GM21447 (cell line): Measurements from ENCODE around the gene TMIE.

Experiments
- ATAC-seq: cut with Tn5 transposase; IDR thresholded peaks from one replicate; pipeline ENCODE4 v1.9.1; 2021; ENCODE audit not compliant: unreplicated experiment

The TMIE gene

DNA sequence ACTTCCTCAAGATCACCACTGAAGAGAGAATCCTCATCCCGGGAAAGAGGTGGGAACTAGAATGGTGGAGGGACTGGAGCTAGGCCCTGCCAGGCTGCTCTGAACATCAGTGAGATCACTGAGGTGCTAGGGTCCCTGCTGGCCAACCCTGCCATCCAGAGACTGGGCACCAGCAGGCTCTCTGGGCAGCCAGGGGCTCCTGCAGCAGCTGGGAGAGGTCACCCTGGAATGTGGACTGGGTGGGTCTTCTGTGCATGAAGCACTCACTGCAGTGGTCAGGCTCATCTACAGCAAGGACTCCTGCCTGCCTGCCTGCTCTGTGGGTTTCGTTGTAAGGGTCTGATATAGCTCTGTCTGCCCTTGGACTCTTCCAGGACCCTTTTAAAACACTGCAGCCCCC is 32.6 kb upstream of the TMIE start:
- no peak for ATAC-seq

DNA sequence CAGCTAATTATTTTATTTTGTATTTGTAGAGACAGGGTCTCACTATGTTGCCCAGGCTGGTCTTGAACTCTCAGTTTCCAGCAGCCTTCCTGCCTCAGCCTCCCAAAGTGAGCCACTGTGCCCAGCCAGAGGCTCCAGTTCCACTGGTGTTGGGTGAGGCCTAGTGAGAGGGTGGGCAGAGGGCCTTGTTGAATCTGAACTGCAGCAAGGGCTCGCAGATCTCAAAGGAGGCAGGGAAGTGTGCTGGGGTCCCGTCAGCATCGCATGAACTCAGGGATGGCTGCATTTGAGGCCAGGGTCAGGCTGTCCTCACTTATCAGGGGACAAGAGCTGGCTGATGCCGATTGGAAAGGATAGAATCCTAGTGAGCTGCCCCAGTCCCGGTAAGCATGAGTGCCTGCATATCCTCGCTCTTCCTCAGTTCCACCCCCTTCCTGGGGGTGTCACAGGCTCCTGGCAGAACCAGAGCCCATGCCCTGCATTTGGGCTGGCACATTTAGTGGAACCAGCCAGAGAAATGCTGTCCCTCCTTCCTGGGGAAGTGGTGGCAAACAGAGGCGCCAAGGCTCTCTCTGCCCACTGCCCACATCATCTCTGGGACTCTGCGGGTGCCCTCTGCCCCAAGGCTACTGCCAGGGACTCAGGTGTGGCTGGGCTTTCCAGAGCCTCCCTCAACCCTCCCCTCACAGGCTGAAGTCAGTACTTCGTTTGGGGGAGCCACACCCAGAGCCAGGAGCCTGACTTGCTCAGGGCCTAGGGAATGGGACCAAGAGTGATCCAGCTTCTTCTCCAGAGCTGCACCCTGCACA is 31.8 kb upstream of the TMIE start:
- ATAC-seq, result no peak

DNA sequence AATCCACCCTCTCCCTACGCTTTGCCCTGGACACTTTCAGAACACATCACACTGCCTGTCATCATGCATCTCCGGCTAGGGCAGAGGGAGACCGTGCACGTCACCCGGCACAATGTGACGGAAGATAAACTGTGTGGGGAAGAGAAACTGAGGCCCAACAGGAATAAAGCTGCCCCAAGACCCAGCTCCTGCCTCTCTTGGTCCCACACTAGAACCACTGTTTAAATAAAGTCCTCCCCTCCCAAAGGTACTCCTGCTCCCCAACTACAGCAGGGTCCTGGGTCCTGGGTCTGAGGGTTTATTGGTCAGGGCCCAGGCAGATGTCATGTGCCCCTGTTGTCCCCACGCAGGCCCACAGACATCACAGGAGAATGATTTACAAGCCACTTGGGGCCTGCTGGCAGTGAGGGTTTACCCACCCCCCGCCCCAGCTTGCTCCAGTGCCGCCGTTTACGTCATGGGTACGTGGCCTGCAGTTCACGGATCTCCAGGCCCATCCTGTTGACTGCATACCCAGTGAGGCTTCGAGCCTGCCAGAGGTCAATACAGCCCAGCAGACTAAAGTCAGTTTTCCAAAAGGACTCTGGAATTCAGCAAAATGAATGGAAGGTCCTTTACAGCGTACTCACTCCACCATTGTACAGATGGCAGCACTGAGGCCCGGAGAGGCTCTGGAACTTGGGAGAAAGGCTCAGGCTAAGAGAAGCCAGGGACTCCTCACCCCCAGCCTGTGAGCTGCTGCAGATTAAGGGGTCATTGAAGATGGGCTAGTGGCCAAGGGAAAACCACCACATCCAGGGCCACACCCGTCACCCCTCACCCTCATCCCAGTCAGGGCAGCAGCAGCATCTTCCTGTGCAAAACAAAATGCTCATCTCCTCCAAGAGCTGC is 30.9 kb upstream of the TMIE start:
- no peak for ATAC-seq

DNA sequence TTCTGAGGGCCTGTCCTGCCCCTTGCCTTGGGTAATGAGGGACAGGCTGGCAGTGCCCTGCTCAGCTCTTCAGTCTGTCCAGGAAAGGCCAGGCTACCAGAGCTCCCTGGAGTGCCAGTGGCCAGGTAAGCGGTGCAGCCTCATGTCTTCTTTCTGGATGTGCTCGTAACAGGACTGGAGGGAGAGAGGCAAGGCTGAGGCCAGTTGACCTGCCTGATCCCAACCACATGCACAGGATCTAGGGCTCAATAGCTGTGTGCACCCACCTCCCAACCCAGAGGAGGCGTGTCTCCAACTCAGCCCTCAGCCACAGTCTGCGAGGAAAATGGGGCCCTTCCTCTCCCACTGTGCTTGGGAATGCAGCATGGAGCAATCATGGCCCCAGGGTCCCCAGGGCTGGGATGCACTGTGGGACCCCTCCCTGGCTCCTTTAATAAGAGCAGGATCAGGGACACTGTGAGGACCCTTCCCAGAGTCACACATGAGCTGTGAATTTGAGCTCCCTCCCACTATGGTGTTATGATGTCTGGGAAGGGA is 30.2 kb upstream of the TMIE start:
- no peak for ATAC-seq

DNA sequence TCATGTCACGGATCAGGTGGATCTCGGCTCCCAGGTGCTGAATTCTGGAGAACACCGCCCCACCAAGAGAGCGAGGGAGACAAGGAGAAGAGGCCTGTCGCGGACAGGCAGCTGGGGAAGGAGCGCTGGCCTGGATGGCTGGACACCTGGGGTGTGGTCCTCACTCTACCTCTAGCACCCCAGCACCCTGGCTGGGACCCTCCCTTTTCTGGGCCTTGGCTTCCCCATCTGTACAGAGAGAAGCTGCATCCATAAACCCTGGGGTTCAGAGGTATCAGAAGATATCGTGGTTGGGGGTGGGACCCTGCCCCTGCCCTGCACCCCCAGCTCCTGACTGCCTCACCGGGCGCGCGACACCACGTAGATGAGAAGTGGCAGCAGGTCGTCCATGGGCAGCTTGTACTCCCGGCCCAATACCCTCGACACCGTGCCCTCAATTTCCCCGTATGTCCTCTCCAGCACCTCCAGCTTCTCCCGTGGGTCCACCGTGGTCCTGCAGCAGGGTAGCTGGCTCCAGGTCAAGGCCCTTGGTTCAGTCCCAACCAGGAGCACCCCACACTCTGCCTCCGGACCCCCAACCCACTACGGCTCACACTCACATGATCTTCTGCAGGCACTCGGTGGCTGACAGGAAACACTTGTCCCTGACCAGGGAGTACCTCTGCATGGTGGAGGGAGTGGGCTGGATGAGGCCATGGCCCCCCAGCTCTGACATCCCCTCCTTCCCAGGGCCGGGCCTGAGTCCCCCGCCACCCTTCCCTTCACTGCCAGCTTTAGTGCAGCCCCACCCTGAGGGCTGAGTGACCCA is 29.4 kb upstream of the TMIE start:
- no peak for ATAC-seq

DNA sequence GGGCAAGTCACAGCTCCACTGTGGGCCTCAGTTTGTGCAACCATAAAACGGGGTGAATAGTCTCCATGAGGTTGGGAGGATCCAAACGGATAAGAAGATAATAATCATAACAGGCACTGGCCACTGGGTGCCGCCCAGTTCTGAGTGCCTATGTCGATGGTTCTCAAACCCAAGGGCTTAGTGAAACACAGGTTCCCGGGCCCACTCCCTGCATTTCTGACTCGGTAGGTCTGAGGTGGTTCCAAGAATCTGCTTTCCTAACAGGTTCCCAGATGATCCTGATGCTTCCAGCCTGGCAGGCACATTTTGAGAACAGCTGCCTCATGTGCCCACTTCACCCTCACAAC is 28.9 kb upstream of the TMIE start:
- ATAC-seq, result no peak

DNA sequence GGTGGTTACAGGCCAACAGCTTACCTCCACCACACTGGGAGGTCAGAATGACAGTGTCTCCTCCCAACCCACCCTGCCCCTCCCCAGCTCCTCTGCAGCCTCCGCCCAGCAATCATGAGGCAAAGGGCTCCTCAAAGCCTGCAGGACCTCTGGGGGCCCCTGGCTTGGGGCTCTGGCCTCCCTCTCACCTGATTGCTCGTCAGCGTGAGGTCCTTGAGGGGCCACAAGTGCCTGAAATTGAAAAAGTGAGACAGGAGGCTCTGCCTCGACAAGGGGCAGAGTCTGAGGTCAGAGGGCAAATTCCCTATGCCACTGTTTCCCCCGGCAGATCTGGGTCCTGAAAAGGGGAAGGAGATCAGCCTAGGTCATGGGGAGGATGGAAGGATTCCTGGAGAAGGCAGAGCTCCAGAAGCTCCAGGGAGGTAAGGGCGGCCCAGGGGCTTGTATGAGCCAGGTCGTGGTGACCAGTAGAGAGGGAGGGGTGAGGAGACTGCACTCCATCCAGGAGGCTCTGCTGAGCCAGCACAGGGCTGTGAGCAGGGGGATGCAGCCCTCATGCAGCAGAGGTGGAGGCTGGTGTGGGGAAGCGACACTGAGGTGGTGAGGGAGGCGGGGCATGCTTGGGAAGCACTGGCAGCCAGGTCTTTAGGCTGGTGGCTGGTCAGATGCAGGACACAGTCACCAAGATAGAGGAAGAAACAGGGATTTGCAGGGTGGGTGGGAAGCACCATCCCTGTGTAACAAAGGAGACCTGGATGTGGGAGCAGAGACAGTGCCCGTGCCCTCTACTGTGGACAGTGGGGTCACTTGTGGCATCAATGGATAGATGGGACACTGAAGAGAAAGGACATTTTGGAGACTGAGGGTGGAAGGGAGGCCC is 27.8 kb upstream of the TMIE start:
- ATAC-seq, result no peak

DNA sequence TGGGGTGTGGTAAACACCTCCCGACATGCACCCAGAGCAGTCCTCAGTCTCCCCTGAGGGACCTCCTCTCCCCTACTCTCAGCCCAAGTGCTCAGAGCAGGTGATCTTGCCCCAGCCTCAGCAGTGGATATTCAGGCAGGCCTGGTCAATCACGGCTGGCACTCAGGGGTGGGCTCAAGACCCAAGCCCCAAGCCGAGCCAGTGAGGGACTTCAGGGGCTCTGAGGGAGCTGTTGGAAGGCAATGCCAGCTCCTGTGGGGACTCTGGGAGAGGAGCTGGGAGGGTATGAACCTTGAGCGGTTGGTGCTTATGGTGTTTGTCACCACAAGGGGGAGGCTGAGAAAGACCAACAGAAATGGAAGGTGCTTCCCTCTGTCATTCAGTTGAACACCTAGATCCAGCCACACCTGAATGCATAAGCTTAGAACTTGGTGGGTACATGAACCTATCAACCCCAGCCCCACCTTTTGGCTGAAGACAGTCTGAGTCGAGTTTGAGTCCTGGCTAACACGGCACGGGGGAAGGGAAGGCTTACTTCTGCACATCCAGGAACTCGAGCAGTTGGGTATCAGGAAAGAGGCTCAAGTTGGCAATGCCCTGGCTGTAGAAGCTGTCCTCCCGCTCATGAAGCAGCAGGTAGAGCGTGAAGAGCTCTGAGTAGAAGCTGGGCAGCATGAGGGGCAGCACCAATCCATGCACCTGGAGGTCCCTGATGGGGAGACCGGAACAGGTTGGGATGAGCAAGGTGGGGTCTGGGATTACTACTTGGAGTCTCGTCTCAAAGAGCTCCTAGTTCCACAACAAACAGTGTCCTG is 27.0 kb upstream of the TMIE start:
- no peak for ATAC-seq

DNA sequence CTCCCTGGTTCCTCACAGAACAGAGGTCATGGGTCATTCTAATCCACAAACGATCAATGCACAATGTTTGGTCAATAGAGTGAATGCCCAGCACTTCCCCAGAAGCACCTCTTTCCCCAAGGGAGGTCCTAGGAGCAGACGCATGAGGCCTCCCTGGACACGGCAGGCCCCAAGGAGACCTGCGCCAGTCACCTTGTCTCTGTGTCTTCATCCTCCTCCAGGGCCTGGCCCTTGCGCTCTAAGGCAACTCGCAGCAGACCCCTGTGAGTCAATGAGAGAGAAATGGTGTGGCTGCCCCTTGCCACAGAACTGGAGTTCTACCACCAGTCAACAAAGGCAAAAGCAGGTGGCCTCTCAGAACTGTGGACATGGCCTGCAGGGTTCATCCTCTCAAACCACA is 25.8 kb upstream of the TMIE start:
- no peak for ATAC-seq

DNA sequence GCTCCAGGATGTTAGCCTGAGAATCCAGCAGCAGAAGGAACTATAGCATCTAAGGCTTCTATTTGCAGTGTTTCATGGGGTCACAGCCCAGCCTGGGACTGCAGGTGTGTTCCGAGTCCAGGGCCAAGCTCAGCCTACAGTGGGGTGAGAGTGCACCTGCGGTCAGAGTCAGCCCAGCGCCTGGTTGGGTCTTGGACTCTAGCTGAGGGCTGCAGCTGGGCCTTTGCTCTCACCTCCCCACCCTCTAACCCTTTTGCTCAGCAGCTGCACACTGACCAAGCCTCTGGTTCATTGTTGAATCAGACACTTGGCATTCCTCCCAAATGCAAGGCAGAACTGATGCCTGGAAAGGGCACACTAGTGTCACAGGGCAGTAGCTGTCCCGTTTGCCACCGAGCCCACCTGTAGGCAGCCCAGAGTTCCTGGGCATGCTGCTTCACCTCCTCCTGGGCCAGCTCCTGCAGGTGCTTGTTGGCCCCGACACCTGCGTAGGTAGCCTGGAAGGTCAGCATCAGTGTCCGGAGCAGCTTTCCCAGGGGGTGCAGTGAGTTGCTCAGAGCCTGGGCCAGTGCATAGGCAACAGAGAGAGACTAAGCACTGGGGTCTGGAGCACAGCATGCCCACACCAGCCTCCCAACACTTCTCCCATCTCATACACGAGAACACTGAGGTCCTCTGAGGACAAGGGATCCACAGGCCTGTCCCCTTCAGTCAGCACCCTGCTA is 25.2 kb upstream of the TMIE start:
- no peak for ATAC-seq

DNA sequence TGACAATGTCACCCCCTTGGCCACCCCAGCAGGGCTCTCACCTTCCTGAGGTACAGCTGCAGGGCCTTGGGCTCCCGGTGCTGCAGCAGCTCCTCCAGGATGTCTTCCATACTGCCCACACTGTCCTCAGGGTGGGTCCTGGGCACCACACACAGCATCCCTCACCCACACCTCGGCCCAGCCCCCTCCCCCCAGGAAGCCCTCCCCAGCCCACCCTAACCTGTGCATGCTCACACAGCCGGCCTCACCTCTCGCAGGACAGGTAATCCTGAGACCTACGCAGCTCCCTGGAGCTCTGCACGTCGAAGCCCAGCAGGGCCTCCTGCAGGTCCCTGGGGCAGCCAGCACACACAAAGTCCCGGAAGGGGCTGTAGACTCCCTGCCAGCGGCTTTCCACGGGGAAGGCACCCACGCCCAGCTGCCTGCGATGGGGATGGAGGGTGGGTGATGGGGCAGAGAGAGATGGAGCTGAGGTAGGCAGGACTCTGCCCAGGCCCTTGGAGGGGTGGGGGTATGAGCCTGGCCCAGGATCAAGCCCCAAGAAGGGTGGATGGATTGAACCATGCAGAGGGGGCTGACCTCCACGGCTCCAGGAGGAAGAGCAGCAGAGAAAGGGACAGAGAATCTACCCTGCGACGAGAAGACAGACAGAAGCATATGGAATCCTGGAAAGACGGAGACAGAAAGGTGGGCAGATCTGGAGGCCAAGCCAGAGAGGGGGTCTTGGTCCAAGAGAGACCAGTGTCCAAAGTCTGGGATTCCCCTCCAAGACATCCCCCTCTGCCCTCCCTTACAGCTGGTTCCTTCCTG is 24.4 kb upstream of the TMIE start:
- ATAC-seq, result no peak

DNA sequence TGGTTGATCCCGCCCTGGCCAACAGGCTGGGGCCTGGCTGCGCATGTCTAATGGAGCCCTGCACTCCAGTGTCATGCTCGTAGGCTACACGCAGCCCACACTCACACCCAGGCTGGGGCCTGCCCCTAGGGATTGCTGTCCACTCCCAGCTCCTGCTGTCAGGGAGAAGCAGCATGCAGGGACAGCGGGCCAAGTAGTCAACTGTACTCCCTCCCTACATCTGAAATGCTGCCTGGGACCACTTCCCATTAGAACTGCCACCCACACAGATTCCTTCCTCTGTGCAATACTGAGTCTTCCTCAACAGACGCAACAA is 23.8 kb upstream of the TMIE start:
- ATAC-seq, result no peak

DNA sequence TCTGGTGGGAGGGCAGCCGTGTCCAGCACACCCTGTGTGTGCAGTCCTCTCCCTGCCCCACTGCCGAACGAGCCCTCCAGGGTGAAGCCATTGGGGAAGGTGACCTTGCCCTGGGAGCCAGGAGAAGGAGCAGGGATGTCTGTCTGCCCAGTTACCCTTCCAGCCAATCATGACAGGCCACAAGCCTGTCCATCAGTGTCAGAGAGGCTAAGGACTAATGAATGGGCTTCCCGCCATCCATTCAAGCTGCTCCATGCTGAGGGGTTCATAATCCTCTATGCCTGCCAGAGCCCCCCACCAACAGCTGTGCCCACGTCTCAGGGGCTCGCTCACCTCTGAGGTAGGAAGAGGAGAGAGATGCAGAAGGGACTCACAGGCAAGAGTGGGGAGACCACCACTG is 22.9 kb upstream of the TMIE start:
- no peak for ATAC-seq

DNA sequence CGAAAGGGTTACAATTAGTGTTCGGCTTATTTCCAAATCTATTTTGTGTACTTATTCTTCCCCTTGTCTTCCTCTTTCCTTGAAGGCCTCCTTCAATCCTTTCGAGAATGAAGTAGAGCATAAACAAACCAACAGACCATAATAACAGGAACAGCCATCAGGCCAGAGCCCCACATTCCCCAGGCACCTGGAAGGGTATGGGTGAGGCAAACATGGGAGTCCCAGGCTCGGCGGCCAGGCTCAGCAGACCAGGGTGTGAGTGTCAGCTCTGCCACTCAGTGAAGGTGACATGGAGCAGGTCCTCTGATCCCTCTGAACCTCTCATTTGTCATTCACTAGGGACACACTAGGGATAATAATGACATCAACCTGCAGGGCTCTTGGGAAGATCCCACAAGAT is 21.5 kb upstream of the TMIE start:
- no peak for ATAC-seq

DNA sequence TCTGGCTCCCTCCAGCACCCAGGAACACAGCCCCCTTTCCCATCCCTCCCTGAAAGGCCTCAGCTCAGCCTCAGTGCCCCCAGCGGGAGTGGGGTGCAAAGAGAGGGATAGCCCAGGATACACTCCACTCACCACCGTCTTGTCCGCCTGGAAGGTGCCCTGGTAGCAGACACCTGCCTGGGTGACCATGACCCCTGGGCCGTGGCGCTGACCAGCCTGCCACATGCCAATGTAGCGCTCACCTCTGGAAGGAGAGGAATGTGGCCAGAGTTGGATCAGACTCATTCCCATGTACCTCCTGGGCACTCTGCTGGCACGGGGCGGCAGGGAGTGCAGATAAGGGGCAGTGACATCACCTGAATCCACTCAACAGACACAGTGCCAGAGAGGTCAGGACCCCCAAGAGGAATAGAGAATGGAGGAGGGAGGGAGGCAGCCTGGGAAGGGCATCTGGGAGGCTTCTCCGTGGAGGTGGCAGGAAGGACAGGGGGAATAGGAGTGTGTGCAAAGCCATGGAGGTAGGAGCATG is 20.8 kb upstream of the TMIE start:
- no peak for ATAC-seq

DNA sequence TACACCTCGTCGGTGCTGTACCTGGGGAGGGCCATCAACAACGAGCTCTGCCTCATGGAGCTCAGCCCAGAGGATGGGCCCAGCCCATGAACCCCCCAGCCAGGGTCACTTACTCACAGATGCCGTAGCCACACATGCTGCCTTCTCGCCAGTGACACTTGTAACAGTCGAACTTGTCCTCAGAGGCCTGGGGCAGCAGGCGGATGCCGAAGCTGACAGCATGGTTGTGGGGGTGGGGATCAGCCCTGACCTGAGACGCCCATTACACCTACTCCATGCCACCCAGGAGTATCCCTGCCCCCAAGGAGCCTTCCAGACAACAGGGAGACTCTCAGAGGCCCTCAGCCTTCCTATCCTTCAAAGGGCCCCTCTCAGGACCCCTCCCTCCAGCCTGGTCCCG is 19.8 kb upstream of the TMIE start:
- ATAC-seq, result no peak

DNA sequence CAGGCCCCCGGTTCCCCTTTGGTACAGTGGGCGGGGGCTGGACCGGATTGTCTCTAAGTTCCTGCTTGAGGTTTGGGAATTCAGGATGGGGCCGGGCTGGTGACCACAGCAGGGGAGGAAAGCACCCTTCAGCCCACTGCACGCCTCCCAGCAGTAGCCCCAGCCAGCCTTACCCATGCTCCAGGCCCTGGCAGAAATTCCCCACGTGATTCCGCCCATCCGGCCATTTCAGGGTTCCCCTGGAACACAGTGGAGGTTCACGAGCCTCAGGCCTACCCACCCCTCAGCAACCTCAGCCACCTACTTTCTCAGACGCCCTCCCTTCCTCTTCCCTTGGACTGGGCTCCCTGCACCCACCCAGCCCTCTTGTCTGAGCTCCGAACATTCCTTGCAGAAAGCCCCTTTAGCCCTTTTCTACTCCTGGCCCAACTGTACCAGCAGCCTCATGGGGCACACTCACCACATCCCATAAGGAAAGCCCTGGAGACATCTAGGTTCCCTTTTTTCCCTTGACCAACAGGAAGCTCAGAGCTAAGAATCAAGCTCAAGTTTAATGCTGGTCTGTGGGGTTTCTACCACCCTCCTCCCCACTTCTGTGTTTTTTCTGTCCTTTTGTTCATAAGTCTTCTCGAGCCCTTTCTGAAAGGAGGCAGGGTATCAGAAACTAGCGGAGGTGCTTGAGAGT is 19.2 kb upstream of the TMIE start:
- ATAC-seq, result no peak
